ENCODE data around the gene MORC1. TPM values are rescaled to one million over a fixed set of nuclear protein-coding genes. Genes with fewer than 3 reads are reported as not detected.

Gene MORC1
- total and polyA plus RNA-seq, 2 experiments from 2014 or later: not detected

DNA sequence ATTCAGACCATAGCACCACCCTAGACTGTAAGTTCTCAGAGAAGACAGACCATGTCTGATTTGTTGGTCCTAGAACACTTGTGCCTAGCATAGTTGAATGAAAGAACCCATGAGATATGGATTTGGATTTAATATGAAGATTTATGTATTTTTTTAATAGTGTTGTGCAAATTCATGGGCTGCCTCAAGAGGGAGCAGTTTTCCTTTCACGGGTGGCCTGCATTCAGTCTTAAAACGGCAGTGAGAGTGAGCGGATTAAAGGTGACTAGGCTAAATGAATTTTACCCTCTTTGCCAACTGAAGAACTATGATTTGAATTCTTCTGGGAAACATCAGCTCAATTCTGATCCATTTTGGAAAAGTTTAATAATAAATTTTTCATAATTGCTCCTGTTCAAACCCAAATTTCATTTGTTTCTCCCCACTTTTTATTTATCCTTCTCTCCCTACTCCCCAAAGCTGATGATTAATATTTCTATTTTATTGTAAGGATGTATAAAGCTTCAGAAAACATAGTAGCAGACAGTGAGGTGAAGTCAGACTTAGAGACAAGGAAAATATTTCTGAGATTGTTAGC lies 67.3 kb downstream of the MORC1 start:
- TF ChIP-seq, protein P1, sequence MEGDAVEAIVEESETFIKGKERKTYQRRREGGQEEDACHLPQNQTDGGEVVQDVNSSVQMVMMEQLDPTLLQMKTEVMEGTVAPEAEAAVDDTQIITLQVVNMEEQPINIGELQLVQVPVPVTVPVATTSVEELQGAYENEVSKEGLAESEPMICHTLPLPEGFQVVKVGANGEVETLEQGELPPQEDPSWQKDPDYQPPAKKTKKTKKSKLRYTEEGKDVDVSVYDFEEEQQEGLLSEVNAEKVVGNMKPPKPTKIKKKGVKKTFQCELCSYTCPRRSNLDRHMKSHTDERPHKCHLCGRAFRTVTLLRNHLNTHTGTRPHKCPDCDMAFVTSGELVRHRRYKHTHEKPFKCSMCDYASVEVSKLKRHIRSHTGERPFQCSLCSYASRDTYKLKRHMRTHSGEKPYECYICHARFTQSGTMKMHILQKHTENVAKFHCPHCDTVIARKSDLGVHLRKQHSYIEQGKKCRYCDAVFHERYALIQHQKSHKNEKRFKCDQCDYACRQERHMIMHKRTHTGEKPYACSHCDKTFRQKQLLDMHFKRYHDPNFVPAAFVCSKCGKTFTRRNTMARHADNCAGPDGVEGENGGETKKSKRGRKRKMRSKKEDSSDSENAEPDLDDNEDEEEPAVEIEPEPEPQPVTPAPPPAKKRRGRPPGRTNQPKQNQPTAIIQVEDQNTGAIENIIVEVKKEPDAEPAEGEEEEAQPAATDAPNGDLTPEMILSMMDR (IDR thresholded peaks at IDR 0.05; ENCODE audit: low read depth, low read length): peak; percentile 65
- no peaks in the 10 kb centered on the region for H3K4me1 ChIP-seq (ENCODE audit: low read depth)
- H3K4me3 ChIP-seq: no peak overlapping the region
- no peak overlapping the region for H3K27ac ChIP-seq
- no peaks in the 10 kb centered on the region for H3K9me3 ChIP-seq (ENCODE audit: low read depth)
- no peaks in the 10 kb centered on the region for H3K36me3 ChIP-seq
- DNase-seq (ENCODE audit: low read depth in 1 of 2, low spot score in 1 of 2): peak; percentile 11 to 49
- H3K27me3 ChIP-seq: no peaks in the 10 kb centered on the region

DNA sequence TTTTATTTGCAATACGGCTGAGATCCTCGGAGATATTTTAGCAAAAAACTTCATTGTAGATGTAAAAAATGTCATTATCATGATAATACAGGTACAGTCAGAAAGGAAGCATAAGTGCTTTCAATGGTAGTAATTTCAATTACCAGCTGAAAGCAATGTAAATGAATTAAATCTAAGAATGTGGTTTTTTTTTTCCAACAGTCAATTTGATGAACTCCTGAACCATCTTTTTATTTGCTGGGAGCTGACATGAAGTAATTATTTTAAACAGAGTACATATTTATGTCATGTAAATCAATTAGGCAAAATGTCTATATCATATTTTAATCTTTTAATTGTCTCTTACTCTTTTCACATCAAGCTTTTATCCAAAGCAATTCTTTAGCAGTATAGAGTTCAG lies 70.6 kb downstream of the MORC1 start:
- no peak overlapping the region for H3K27ac ChIP-seq
- H3K9me3 ChIP-seq (ENCODE audit: low read depth): no peaks in the 10 kb centered on the region
- H3K4me3 ChIP-seq: no peak overlapping the region
- DNase-seq (ENCODE audit: low read depth in 1 of 2, low spot score in 1 of 2): no peak
- TF ChIP-seq, protein P1 (IDR thresholded peaks at IDR 0.05; ENCODE audit: low read depth, low read length): no peak
- H3K36me3 ChIP-seq: no peaks in the 10 kb centered on the region
- H3K4me1 ChIP-seq (ENCODE audit: low read depth): no peaks in the 10 kb centered on the region
- no peaks in the 10 kb centered on the region for H3K27me3 ChIP-seq

DNA sequence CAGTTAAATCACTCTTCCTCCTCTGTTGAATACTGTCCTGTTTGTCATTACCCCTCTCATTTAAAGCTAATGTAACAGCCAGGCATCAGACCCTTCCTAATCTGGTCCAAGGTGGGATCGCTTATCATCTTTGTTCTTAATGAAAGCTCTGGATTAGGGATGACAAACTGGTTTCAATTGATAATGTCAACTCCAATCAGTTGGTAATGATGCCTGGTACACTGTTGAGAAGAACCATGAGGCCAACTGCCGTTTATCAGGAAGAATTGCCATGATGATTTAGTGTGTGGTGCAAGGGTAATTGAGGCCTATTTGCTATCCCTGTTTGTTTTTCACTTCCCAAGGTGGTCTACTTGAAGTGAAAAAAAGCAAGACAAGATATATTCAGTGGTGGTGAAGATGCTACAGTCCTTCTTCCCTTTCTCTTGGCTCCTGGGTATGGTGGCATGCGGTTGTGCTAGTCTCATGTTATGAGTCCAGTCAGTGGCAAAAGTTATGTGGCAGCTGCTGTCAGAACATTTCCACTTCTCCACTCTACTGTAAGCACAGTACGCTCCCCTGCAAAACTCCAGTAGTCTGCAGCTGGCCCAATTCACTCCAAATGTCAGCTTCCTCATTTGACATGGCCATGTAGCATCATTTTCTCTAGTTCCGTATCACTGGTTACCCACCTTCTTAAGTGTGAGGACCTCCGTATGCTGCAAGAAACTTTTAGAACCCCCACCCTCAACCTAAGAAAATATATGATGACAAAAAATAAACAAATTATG lies 72.5 kb downstream of the MORC1 start:
- TF ChIP-seq, protein P1 (IDR thresholded peaks at IDR 0.05; ENCODE audit: low read depth, low read length): no peak
- Histone ChIP-seq H3K27me3 (no peaks in the 10 kb centered on the region), H3K4me3 (no peak overlapping the region)

DNA sequence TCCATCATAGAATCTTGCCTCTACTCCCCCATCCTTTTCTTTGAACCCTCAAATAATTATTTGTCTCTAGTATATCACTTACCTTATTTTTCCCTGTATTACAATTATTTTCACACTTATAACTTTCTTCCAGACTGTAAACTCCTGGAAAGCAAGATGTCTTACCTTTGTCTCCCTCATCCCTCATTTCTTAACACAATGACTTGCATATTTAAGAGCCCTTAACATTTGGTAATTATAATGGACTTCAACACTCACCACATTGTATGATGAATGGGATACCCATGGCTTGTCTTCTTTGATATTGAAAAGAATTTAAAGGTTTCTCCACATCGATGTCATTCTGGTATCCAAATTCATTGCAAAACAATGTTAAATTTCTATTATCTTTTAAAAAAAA lies 82.9 kb downstream of the MORC1 start:
- Histone ChIP-seq H3K4me1 (ENCODE audit: low read depth) (no peaks in the 10 kb centered on the region), H3K27me3 (no peaks in the 10 kb centered on the region), H3K9me3 (ENCODE audit: low read depth) (no peaks in the 10 kb centered on the region), H3K36me3 (no peaks in the 10 kb centered on the region), H3K4me3 (no peak overlapping the region), H3K27ac (no peak overlapping the region)
- TF ChIP-seq, protein P1 (IDR thresholded peaks at IDR 0.05; ENCODE audit: low read depth, low read length): no peak
- no peak for DNase-seq (ENCODE audit: low read depth in 1 of 2, low spot score in 1 of 2)

More for the DNA sequence above, 72.5 kb downstream of the MORC1 start:
- DNase-seq (ENCODE audit: low read depth in 1 of 2, low spot score in 1 of 2): no peak
- H3K9me3 ChIP-seq (ENCODE audit: low read depth): no peaks in the 10 kb centered on the region
- no peaks in the 10 kb centered on the region for H3K36me3 ChIP-seq
- no peak overlapping the region for H3K27ac ChIP-seq
- no peaks in the 10 kb centered on the region for H3K4me1 ChIP-seq (ENCODE audit: low read depth)

DNA sequence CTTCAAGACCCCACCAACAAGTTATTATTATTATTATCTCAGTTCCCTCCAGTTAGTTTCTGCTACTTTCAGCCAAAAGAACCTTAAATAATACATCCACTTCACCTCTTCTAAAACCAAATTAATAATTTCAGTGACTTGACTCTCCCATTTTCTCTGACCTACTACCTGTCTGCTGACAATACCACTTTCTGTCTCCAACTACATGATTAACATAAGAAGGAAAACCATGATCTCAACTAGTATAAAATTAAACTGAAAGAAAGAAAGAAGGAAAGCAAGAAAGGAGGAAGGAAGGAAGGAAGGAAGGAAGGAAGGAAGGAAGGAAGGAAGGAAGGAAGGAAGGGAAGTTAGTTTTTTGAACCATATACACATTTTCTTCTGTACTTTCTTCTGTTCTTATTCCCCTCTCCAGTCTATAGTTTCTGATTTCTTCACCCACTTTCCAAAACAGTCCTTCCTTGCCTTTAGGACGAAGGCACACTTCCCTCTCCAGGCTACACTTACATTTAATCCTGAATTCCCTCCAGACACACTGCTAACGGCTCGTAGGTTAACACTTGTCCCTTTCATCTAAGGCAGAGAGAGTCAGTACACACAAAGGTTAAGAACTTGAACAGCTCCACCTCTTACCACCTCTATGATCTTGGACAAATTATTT lies 84.8 kb downstream of the MORC1 start:
- H3K27ac ChIP-seq: no peak overlapping the region
- H3K9me3 ChIP-seq (ENCODE audit: low read depth): no peaks in the 10 kb centered on the region
- H3K36me3 ChIP-seq: no peaks in the 10 kb centered on the region
- no peak overlapping the region for H3K4me3 ChIP-seq
- TF ChIP-seq, protein P1 (IDR thresholded peaks at IDR 0.05; ENCODE audit: low read depth, low read length): no peak
- H3K27me3 ChIP-seq: no peaks in the 10 kb centered on the region
- no peak for DNase-seq (ENCODE audit: low read depth in 1 of 2, low spot score in 1 of 2)
- H3K4me1 ChIP-seq (ENCODE audit: low read depth): no peaks in the 10 kb centered on the region

Data from cardiac muscle cell (in vitro differentiated cells and primary cell).